HG02678 (cell line): ENCODE data around the gene COG5.

ENCODE experiments used
- ATAC-seq: cut with Tn5 transposase; IDR thresholded peaks from one replicate; pipeline ENCODE4 v1.9.1; 2021; ENCODE audit warnings: mild to moderate bottlenecking, moderate library complexity; ENCODE audit not compliant: unreplicated experiment

The COG5 gene

DNA sequence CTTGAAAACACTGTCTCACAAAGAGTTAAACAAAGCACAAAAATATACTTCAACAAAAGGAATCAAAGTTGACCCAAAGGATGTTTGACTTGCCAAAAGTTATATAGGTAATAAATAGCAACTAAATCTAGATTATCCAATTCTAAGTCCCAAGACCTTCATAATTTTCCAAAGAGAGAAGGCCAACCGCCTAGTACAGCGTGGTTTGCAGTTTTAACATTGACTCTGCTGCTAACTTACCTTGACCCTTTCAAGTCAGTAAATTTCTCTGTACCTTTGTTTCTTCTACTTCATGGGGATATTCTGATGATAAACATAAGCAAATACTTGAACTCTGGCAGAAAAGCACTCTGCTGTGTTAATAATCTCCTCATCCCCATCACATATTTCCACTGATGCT is 95.7 kb downstream of the COG5 start:
- ATAC-seq = no peak

DNA sequence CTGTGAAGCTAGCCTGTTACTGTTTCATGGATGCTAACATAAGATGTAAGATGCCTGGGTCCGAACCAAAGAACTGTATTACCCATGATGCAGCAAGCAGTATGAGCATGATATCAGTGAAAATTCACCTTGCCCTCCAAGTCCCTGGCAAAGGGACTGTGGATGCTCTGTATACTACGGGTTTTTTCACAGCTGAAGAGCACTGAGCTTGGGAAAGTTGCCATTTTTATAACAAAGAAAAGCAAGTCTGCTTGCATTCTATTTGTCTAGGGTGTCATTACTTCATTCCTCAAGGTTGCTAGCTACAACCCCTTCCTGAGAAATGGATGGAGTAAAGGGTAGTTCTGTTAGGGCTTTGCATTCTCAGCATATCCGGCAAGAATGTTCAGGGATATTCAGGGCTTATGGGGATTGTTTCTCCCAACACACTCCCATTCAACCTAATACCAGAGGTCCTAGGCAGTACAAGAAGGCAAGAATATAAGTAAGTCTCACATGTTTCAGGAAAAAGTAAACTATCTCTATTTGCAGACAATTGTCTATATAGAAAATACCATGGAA is 99.0 kb downstream of the COG5 start:
- ATAC-seq = no peak

DNA sequence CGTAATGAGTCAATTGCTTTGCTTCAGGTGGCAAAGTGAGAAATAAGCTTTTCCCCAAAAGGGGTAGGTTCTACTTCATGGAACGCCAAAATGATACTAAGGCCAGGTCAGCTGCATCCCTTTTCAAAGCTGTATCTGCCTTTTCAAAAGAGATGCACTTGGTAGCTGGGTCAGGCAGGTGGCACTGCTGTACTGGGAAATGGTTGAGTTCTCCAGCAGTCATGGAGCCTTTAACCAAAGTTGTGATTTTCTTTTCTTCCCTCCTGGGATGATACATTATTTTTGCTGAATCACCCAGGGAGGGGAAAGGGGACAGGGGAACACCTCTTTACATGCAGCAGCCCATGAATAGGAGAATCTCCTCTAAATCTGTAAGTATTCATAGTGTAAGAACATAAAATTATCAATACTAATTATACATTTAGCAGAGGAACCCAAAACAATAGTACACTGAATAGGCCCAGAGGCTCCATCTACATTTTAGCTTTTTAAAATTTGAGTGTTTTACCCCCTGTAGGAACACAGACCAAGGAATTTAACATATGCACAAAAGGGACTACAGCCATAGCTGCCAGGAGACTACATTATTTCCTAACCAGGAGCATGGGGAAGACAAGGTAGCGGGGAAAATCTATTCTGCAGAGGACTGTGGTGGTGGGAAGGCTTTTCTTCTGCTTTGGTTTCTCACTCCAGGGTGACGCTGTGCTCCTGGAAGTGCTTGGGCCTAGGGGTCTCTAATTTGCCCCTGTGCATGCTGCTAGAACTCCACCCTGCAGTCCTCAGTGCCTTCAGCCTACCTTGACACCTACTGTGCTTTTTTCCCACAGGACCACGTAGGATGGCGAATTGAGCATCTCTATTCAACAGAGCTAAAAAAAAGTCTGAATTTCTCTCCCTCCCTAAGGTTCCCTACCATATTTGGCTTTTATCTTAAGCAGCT is 100.3 kb downstream of the COG5 start:
- ATAC-seq = peak; percentile 62

DNA sequence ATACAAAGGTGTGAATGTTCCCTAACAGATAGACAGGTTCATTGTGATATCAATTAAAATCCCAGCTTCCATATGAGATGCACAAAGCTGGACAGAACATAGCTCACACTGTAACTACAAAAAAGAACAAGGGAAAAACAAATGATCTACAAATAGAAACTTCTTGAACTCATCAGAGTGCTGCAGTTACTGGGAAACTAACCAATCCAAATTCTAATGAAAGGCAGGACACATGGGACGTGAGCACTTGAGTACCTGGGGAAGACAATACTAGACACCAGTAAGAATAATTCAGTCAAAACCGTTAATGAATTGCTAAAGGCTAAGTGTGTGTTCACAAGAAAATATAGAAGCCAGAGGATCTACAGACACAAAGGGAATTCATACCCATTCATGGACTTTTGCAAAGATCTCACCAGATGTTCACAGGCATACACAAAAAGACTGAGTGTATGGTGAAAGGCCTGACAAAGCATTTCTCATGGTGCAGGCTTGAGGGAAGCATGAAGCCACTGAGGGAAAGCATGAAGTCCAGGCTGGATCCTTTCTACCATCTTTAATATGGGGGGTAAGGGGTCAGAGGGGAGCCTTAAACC is 101.7 kb downstream of the COG5 start:
- ATAC-seq = no peak

DNA sequence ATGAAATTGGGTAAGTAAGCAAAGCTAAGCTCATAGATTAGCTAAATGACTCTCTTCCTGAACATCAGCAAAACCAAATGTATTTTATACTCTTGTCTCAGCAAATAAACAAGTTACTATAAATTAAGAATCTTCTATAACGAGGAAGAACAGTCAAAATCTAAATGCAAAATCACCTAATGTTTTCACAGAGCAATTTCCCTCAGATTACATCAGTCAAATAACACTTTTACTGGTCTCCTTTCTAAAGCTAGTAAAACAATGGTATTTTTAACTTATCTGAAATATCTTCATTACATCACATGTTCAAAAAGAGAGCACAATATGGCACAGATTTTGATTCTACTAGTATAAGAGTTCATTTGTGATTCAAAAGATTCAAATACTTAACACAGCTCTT is 110.3 kb downstream of the COG5 start:
- no peak for ATAC-seq

DNA sequence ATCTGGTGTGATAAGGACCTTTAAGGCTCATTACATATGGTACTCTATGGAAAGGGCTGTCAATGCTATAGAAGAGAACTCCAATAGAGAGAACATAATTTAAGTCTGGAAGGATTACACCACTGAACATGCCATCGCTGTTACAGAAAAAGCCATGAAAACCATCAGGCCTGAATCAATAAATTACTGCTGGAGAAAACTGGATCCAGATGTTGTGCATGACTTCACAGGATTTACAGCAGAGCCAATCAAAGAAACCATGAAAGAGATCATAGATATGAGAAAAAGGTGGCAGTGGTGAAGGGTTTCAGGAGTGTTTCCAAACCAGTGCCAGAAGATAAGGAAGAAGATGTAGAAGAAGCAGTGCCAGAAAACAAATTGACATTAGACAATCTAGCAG is 112.8 kb downstream of the COG5 start:
- no peak for ATAC-seq

DNA sequence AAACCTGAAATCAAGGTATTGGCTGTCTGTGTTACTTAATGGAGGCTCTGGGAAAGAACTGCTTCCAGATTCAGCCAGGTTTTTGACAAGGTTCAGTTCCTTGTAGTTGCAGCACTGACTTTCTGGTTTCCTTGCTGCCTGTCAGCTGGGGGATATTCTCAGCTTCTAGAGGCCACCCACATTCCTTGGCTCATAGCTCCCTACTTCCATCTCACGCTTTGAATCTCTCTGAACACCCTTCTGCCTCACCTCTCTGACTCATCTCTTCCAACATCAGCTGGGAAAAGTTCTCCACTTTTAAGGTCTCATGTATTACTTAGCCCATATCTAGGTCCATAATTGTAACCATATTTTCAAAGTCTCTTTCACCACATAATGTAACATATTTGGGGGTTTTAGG is 116.7 kb downstream of the COG5 start:
- no peak for ATAC-seq

DNA sequence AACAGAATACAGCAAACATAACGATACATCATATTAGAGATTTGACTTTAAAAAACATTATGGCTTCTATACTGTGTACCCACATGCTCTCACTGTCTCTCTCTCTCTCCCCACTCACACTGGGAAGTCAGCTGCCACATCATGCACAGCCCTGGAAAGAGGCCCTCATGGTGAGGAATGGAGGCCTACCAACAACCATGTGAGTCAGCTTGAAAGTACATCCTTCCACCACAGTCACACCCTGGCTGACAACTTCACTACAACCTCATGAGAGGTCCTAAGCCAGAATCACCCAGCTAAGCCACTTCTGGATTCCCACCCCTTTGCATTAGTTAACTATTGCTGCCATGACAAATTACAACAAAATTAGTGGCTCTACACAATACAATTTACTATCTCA is 117.2 kb downstream of the COG5 start:
- no peak for ATAC-seq

DNA sequence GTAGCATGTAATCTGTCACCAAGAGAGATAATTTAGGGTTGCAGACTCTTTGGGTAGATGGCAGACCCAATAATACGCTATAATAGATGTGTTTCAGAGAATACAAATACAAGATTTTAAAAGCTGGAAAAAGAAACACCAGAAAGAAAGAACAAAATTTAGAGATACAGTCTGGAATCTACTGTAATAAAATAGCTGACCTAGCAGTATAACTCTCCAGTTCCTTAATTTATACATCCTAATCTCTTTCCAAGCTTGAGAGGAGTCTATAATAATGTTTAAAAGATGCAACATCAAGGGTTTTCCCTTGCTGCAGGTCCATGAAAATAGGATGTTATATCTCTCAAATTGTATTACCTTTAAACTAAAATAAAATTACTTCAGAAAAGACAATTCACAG is 121.0 kb downstream of the COG5 start:
- ATAC-seq = no peak

DNA sequence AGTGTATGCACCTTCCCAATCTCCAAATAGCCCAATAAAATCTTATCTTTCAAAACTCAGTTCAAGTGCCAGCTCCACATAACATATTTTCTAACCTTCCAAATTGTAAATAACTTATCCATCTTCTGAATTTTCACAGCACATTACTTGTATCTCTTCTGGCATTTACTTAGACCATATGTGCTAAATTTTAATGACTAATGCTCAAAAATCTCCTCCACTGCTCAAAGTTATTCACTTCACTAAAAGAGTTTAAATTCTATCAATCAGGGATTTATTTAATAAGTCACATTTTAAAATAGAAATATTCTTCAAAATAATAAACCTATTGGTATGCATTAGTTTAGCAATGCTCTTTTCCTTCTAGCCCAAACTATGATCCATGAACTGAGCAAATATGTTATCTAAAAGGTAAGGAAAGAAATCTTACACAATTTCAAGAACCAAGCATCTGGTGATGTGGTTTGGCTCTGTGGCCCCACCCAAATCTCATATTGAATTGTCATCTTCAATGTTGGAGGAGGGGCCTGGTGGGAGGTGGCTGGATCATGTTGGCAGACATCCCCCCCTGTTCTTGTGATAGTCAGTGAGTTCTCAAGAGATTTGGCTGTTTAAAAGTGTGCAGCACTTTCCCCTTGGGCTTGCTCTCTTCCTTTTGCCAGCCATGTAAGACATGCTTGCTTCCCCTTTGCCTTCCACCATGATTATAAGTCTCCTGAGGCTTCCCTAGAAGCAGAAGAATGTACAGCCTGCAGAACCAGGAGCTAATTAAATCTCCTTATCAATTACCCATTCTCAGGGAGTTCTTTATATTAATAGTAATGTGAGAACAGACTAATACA is 121.9 kb downstream of the COG5 start:
- no peak for ATAC-seq

DNA sequence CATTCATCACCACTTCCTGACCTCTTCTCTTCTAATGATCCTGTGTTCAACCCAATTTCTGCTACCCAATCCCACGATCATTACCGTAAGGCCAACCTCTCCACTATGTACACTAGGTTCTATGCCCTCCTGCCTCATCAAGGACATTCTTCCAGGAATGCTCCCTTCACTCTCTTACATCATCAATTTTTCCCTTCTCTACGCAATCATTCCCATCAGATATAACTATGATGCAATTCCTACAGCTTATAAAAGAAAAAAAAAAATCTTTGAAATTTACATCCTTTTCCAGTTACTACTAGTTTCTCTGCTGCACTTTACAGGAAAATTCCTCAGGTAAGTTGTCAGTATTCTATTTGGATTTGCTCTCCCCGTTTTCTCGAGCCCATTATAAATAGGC is 124.7 kb downstream of the COG5 start:
- ATAC-seq = no peak

DNA sequence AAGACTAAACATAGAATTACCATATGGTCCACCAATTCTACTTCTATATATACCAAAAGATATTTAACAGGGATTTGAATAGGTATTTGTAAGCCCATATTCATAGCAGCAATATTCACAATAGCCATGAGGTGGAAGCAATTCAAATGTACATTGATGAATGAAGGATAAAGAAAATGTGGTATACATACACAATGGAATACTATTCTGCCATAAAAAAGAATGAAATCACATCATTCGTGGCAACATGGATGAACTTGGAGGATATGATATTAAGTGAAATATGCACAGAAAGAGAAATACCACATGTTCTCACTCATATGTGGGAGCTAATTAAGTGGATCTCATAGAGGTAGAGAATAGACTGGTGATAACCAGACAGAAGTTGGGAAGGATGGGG is 128.0 kb downstream of the COG5 start:
- no peak for ATAC-seq

DNA sequence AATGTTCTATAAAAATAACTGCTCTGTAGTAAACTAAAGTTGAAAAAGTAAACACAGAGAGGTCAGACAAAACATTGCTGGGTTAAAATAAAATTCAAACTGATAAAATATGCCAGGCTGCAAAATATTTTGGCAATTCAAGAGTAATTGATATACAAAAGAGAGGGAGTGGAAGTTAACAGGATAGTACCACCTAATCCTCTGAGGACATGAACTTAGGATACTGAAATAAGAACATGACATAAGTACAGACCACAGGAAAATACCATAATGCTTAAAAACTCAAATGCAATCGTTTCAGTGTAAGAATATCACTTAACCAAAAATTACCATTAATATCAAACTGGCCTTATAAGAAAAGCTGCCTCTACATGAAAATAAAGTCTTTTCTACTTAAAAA is 131.5 kb downstream of the COG5 start:
- no peak for ATAC-seq

DNA sequence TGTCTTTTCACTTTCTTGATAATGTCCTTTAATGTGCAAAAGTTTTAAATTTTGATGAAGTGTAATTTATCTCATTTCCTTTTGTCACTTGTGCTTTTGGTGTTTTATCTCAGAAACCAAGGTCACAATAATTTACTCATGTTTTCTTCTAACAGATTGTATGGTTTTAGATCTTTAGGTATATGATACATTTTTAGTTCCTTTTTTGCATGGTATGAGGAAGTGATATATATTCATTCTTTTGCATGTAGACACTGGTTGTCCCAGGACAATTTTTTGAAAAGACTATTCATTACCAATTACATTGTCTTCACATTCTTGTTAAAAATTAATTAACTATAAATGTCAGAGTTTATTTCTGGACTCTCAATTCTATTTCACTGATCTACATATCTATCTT is 133.7 kb downstream of the COG5 start:
- ATAC-seq = no peak

DNA sequence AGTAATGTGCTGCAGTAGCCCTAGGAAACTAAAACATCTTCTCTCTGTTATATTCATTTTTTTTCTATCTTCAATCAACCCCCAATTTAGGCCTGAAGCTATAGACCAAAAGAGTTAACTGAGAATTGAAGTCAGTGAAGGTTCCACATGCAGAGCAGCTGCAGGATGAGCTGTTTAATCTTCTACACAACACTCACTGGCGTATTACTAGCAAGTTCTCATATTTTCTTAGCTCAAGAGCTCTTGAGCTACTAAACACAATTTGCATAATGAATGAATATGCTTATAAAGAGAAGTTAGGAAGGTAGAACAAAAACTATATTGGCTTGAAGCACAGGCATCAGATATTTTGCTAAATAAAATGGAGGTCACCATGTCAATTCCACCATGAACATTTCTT is 135.1 kb downstream of the COG5 start:
- no peak for ATAC-seq

DNA sequence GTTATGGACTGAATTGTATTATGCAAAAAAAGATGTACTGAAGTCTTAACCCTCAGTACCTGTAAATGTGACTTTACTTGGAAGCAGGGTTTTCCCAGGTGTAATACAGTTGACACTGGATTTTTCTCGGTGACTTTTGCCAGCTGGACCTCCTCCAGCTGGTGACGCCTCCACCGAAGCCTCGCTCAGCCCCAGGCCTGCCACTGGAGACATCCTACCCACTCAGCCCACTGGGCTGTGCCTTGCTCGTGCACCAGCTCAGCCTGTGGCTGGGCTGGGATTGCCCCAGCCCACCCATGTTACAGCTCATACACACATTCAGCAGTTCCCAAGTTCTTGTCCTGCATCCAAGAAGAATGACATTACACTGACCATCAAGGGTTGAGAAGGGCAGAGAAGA is 136.3 kb downstream of the COG5 start:
- ATAC-seq = no peak

DNA sequence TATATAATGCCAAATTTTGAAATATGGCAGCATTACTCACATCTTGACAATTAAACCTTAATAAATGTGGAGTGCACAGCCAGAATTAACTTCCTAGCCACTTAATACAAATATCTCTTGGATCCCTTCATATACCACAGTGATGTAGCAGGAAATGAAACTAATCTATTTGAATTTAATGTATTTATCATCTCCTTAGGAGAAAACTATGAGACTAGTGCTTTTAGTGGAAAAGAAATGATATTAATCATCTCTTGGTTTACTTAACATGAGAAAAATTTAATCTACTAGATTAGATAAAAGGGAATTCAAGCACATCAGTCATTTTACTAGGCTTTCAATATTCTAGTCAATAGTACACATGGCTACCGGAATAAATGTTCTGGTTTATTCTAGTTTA is 149.5 kb downstream of the COG5 start:
- ATAC-seq = no peak

DNA sequence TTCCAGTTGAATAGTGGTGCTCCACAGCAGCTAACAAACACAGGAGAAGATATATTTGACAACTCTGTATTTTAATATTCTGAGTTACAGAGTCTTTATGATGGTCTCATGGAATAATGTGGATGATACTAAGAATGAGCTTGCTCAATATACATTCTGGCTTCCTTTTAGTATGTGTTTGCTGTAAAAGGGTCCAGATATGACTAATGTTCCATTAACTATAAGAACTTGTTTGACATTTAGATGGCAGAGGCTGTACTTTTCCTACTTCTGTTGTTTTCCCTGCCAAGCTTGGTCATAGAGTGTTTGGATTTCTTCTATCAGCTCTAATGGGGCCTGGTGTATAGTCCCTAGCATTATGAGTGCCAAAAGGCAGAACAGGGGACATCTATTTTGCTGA is 155.4 kb downstream of the COG5 start:
- no peak for ATAC-seq

DNA sequence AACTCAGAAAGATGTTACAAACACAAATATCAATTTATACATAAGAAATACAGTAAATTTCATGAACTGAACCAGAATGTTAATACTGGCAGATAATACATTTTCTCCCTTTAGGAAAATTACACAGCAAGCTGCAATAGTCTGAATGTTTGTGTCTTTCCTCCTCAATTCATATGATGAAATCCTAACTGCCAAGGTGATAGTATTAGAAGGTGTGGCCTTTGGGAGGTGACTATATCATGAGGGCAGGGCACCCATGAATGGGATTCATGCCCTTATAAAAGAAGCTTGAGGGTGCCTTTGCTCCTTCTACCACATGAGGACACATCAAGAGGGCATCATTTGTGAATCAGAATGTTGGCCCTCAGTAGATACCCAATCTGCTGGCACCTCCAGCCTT is 158.2 kb downstream of the COG5 start:
- no peak for ATAC-seq

DNA sequence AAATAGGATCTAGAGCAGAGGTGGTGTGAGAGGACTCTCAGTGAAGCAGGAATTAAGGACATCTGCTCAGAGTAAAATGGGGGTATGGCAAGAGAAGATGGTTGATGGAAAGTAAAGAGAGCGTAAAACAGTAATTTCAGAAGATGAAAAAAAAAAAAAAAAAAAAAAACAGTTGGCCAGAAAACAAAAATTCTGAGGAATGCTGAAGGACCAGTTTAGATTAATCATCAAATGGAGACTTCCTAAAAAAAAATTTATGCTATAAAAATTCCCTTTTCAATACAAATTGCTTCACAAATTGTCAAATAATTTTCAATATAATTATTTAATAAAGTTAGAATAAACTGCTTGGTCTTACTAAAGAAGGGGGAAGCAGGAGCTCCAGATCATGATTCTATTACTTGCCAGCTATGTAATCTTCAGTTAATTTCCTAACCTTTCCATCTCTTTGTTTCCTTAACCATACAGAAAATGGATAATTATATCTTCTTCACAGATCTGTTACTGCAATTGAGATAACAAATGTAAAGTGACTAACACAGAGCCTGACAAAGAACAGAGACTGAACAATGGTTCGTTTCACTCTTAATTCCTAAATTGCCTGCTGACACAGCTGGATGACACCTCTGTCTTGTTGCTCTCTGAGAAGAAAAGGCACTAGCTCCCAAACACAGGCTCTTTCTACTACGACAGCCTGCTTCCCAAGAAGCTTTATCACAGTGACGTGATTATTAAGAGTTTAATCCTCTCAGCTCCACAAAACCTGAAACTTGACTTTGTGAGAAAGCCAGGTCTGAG is 158.8 kb downstream of the COG5 start:
- ATAC-seq = no peak

DNA sequence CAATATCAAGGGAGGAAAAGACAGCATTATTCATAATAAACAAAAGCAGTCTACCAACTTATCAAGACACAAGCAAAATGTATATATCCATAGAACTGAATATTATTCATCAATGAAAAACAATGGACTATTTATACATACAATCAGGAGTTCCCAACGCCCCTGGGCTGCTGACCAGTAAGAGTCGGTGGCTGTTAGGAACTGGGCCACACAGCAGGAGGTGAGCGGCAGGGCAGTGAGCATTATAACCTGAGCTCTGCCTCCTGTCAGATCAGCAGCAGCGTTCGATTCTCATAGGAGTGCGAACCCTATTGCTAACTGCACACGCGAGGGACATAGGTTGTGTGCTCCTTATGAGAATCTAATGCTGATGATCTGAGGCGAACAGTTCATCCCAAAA is 165.6 kb downstream of the COG5 start:
- no peak for ATAC-seq
